Left lobe of liver (tissue), 2 donors: Measurements from ENCODE around the gene A3GALT2. TPM values are rescaled to one million over a fixed set of nuclear protein-coding genes. Genes with fewer than 3 reads are reported as not detected.
A peak's percentile ranks its signal among the peaks of the same experiment; 100 is the strongest.

Source experiments
- ATAC-seq: fragments of 200-7000 bp; cut with Tn5 transposase; one replicate; pipeline ENCODE4 v1.9.1; 2020; ENCODE audit warnings: mild to moderate bottlenecking, moderate library complexity
- DNase-seq: peaks from one replicate; pipeline ENCODE4 v3.0.0-alpha.2; 2020; ENCODE audit warnings: low spot score
- total RNA-seq: library from RNA; stranded (reverse); gene quantifications from one replicate; pipeline ENCODE4 v1.2.1, GENCODE V29; 2021
- donor health status: DM: no; HTN: no; CAD: no; lungs with moderate emphysema.
- donor health status: DM: no; HTN: yes; CAD: no.

A3GALT2 gene
- total RNA-seq = not detected

- peak; percentile 18 for ATAC-seq
- no peak for DNase-seq
Observed at GRCh38 chr1:33320619-33321165, at the start of gene A3GALT2. Gene A3GALT2, minus strand, starts transcription at chr1:33321098. Its CDS starts 0 bp downstream, at chr1:33321098.

DNA sequence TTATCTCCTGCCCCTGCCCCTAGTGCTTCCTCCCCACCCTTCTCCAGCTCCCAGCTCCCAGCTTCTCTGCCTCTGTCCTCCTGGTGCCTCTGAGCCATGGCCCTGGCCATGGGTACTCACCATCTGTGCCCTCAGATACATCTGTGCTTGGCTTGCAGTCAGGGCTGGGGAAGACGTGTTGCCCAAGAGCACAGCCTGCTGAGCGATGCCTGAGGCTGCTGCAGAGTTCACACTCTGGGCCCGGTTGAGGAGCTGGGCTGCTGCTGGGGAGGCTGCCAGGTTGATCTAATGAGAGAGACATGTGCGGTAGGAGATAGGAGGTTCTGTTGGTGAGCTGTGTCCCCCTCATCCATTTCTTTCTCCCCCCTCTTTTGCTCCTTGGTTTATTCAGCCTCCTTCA, 49.4 kb upstream of the A3GALT2 start:
- DNase-seq = no peak
- ATAC-seq = peak; percentile 14

DNA sequence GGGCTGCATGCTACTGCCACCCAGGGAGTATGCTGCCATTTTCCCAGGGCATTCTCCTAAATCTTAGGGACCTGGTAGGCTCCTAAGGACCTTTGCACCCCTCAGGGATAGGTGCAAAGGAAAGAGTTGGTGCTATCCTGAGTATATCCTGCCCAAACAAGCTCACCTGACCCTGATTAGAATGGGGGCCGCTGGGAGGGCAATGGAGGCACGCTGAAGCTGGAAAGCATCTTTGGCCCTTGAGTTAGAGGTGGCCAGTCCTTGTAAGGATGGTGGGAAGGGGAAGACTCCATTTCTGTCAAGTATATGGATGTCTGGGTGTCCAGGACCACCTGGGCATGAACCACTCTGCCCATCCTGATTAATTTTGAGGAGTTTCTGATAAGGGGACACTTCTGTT, 48.9 kb upstream of the A3GALT2 start:
- no peak for ATAC-seq

GRCh38 chr1:33369081-33369480, 48.2 kb upstream of the A3GALT2 start:
- no peak for DNase-seq
- ATAC-seq = no peak

More for the DNA sequence above, 48.9 kb upstream of the A3GALT2 start:
- no peak for DNase-seq

DNA sequence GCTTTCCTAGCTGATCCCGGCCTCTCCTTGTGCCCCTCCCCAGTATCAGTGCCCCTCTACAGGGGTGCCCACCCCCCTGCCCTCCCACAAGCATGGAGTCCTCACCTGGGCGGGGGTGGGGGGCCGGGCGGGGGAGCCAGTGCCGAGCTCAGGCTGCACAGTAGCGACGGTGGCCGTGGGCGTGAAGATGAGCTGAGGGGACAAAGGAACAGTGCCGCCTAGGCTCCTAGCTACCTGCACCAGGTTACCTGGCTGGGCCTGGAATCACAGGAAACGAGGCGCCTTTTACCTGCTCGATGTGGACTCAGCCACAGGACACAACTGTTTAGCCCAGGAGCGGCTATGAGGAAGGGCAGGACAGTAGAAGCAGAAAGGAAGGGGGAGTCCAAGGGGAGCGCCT, 47.5 kb upstream of the A3GALT2 start:
- no peak for ATAC-seq
- no peak for DNase-seq

GRCh38 chr1:33367485-33368405, 46.8 kb upstream of the A3GALT2 start:
- ATAC-seq = peak; percentile 97

GRCh38 chr1:33366762-33367484, 46.0 kb upstream of the A3GALT2 start:
- ATAC-seq (no peak), DNase-seq (no peak)

More at GRCh38 chr1:33367485-33368405, 46.8 kb upstream of the A3GALT2 start:
- DNase-seq = peak; percentile 85

DNA sequence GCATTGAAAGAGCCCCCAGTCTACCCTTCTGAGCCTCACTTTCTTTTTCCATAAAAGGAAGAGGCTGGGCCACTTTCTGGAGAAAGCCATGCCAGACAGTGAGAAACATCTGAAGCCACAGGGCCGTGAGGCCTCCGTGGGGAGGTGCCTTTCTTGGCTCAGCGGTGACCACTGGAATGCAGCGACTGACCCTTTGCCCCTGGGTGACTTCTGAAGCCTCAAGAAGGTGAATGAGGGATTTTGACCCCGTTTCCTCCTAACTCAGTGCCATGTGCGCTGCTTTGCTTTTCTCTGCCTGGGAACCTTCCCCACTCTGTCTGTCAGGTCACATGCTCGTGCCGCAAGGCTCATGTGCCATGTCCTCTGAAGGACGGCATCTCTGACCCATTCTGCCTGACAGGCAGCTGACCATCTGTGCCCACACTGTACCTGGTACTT, 44.7 kb upstream of the A3GALT2 start:
- ATAC-seq = no peak
- no peak for DNase-seq

DNA sequence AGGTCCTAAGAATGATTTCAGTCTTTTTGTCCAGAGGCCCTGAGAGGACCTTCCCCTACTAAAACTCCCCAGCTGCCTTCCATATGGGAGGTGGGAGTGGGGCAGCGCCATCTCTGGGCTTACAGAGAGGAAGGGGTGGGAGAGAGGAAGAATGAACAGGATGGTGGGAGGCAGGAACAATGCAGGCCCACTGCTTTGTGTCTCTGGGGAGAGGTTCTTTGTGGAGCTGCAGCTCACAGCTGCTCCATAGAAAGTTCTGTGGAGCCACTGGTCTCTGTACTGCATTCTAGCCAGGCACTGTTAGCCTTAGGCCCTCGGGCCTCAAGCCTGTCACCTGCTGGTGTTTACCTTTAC, 43.6 kb upstream of the A3GALT2 start:
- ATAC-seq = no peak
- DNase-seq = no peak

DNA sequence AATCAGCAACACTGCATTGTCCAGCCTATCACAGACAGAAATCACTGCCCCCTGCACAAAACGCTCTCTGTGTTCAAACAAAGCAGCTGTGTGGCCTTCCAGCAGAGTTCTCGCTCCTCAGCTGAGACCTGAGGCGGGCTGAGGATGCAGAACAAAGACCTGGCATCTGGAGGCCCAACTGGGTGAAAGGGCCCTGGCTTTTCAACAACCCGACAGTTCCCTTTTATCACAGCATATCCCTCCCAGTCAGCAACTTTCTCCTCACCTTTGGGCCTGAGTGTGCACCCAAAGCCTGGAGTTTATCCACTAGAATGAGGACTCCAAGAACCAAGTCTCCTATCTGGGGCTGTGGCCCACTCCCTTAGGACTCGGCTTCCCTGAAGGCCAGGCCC, 42.6 kb upstream of the A3GALT2 start:
- ATAC-seq = no peak
- no peak for DNase-seq

GRCh38 chr1:33363021-33363420, 42.1 kb upstream of the A3GALT2 start:
- ATAC-seq (no peak), DNase-seq (no peak)

DNA sequence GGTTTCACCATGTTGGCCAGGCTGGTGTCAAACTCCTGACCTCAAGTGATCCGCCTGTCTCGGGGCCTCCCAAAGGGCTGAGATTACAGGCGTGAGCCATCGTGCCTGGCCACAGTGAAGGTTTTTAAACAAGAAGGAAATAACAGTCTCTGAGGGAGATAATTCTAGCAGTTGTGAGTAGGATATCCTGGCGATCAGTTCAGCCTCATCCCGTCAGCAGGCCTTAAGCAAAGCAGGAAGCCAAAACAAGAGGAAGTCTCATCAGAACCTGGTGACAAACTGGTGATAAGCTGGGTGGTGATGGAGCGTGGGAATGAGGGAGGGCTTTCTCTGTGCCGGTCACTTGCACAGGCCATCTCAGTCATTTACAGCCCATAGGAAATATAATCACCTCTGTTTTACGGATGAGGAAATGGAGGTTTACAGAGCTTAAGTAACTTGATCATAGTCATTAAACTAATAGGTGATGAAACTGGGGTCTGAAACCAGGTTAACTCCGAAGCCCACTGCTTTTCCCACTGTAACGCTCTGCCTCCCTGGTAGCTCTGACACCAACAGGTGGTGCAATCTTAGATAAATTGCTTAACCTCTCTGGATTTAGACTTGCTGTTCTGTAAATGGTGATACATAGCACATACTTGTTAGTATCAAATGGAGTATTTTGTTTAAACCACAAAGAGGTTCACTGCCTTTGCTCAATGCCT, 40.8 kb upstream of the A3GALT2 start:
- ATAC-seq = peak; percentile 66
- DNase-seq = no peak

GRCh38 chr1:33360367-33360766, 39.5 kb upstream of the A3GALT2 start:
- ATAC-seq (no peak), DNase-seq (no peak)

GRCh38 chr1:33359931-33360330, 39.0 kb upstream of the A3GALT2 start:
- DNase-seq = no peak
- no peak for ATAC-seq

GRCh38 chr1:33358795-33359503, 38.1 kb upstream of the A3GALT2 start:
- DNase-seq (no peak), ATAC-seq (no peak)

GRCh38 chr1:33358114-33358794, 37.4 kb upstream of the A3GALT2 start:
- ATAC-seq (no peak), DNase-seq (no peak)

DNA sequence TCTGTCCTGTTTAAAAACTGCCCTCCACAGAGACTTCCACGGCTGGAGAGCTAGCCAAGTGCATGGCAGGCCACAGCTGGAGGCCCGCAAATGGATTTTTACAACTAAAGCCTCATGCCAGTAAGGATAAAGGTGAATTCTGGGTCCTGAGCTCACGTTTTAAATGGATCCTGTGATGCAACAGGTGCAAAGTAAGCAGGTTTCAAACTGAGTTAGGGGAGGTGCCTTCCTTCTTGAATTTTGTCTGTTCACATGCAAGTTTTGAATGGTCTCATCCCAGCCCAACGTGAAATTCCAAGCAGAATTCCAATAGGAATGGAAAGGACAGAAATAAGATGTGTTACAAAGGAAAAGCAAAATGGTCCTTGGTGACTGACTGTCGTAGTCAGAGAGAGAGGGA, 36.2 kb upstream of the A3GALT2 start:
- ATAC-seq (peak; percentile 28), DNase-seq (no peak)

- no peak for DNase-seq
- no peak for ATAC-seq
Observed at GRCh38 chr1:33354707-33355316, 33.9 kb upstream of the A3GALT2 start.

DNA sequence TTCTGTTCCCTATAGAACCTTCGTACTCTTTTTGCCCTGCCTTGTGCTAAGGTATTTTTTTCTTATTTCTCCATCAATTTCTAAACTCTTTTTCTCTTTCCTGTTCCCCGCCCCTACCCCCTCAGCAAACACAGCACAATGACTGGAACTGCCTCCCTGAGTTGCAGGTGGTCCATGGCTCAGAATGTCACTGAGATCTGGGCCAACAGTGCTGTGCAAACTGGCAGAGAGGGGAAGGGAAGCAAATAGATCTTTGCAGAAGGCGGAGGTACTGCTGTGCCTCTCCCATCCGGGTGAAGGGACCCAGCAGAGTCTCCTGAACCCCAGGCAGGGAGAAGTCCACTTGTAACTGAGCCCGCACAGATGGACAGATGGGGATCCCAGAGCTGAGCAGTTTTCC, 32.6 kb upstream of the A3GALT2 start:
- DNase-seq = no peak
- no peak for ATAC-seq

DNA sequence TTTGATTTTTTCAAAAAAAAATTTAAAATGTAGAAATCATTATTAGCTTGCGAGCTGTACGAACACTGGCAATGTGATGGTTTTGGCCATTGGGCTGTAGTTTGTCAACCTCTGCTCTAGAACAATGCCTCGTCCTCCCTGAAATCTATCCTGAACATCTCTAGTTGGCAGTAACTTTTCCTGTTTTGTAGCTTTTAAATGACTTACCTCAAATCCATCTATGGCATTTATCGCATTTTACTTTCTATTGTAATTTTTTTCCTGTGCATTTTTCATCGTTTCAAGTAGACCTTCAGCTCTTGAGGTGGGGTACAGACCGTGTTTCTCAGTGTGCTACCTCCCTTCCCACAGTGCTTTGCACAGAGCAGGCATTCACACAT, 30.4 kb upstream of the A3GALT2 start:
- ATAC-seq = no peak
- DNase-seq = no peak
